Stimulated activated CD4-positive, alpha-beta T cell treated with anti-CD3 and anti-CD28 coated beads, Interleukin-4, amount 100 ng/mL, for 48 hours (primary cell): Measurements from ENCODE around the gene URAD.
A peak's percentile ranks its signal among the peaks of the same experiment; 100 is the strongest.
"Not testable (repeated sequence)": the region's sequence is repeated elsewhere in the genome, so short reads cannot be mapped to it uniquely, and the experiment has no call there.

Source experiments
- DNase-seq, 2 donors: peaks; one replicate each; pipeline ENCODE4 v3.0.0-alpha.2; 2020; ENCODE audit warnings: low read depth in 2 of 2

Gene URAD

GRCh38 chr13:27970382-27971235 is 17.9 kb downstream of the URAD start:
- no peak for DNase-seq

- DNase-seq, result no peak
Observed at GRCh38 chr13:27969866-27970229, 18.6 kb downstream of the URAD start.

- no peak for DNase-seq
Observed at GRCh38 chr13:27969082-27969865, 19.2 kb downstream of the URAD start, which contains the start of gene CDX2. Gene CDX2, minus strand, starts transcription at chr13:27969315. Its CDS starts 309 bp downstream, at chr13:27969006.

GRCh38 chr13:27968316-27969081 is 20.0 kb downstream of the URAD start:
- no peak for DNase-seq

DNA sequence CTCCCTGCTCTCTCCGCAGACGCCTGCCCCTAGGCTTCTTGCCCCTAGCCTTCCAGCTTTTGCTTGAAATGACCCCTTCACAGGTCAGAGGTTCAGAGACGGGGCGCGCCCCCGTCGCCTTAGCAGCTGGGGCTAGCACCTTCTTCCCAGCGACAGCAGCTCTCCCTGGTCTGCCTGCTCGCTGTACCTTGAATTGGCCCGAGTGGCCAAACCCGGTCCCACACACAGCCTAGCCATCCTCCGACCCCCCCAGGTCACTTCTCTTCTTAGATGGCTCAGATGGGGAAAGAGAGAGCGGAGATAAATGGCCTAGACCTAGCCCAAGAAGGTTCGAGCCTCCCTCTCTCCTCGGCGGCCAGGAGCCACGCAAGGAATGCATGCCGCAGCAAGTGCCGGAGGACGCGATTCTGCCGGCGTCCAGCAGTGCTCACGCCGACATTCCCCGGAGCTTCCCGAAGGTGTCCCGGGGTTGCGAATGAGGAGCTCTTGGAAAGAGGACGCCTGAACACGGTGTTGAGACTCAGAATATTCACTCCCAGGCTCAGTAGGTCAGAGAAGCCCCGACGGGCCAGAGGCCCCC is 20.7 kb downstream of the URAD start:
- no peak for DNase-seq

DNA sequence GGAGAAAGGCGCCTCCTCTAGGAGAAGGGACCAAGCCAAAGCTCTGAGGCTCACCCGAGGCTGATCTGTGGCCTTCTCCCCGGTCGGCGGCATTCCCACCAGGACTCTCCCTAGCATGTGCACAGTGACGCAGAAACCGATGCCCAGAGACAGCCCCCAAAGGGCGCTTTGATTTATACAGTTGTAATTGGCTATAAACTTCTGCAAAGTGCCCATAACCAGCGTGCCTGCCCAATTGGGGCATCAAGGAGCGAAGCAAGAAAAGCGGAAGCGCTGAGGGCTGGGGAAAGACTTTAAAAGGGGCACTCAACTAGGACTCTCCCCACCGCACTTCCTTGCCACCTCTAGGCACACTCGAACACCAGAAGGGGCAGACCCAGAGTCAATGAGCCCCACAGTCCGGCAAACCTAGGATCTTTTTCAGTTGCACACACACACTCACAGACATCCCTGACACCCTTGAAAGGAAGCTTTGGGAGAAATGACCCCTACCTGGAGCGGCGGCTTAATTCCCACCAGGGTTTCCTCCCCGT is 21.2 kb downstream of the URAD start:
- DNase-seq, result no peak

- no peak for DNase-seq
Observed at GRCh38 chr13:27966641-27967202, 21.8 kb downstream of the URAD start.

GRCh38 chr13:27965740-27966640 is 22.5 kb downstream of the URAD start:
- no peak for DNase-seq

DNA sequence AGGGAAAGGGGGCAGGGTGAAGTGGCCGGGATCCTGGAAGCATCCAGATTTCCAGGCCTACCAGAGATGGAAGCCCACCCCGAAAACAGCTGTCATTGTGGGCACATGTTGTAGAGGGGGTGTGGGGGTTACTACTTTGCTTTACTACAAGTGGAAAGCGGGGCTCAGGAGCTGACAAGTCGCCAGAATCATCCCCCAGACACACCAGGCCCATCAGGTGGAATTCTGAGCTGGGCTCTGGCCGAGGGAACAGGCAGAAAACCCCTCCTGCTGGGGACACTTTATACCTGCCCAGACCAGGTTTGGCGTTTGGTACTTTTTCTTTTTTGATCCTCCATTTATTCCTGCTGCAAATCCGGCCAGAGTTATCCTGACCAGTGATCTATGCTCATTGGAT is 23.2 kb downstream of the URAD start:
- no peak for DNase-seq

DNA sequence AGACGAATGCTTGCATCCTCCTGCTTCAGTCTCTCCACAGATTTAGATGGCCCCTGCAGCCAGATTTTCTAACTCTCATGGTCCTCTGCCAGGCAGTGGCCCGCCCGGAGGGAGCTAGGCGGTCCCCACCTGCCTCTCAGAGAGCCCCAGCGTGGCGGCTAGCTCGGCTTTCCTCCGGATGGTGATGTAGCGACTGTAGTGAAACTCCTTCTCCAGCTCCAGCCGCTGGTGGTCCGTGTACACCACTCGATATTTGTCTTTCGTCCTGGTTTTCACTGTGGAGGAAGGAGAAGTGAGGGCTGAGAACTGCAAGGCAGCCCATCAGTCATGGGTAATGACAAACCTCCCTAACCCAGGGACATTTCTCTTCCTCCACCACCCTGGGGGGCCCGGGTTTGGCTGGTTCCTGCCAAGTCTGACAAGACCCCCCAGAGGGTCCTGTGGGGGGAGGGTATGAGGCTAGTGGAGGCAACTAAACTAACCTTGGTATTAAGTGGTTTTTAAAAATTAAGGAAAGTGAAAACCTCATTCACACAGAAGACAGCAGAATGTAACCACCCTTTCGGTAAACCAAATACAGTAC is 23.7 kb downstream of the URAD start:
- no peak for DNase-seq

- DNase-seq, result not testable (repeated sequence)
Observed at GRCh38 chr13:27964206-27964605, 24.3 kb downstream of the URAD start.

GRCh38 chr13:27963491-27963890 is 25.0 kb downstream of the URAD start:
- DNase-seq, result no peak

GRCh38 chr13:27962982-27963381 is 25.5 kb downstream of the URAD start:
- no peak for DNase-seq

GRCh38 chr13:27962128-27962841 is 26.2 kb downstream of the URAD start:
- DNase-seq, result no peak

- DNase-seq, result no peak
Observed at GRCh38 chr13:27961227-27962085, 27.0 kb downstream of the URAD start.

DNA sequence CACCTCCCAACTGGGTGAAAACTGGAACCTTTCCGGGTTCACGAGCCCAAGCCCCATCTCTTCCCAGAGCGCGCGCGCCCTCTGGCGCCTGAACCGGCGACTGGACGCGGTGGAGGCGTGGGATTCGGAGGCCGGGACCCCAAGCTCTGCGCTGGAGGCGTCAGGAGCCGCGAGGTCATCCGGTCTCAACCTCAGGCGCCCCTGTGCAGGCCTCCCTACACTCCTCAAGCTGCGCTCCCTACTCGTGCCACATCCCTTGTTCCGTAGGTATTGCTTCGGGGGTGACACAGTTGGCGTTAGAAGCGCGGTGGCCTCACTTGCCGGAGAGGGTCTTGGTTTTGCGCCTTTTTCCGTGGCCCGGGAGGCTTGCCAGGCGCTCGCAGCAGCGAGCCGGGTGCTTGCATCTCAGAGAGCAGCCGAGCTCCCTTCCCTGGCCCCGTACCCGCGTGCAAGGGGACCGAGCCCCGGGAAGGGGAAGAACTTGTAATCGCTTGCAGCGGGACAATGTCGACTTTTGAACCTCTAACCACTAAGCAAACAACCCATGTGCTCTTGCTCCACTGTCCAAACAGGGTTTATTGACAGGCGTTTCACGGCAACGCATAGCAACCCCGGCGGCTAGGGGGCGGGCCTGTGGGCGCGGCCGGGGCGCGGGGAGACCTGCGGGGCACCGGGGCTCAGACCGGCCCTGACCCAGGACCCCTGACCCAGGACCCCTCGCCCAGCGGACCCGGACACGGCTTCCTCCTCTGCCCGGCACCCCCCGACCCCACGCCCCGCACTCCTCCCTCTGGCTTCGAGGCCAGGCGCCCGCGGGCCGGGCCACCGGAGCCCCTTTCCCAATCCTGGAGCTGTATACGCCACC is 27.9 kb downstream of the URAD start:
- DNase-seq, result peak in 1 of 2 donors; percentile 46

DNA sequence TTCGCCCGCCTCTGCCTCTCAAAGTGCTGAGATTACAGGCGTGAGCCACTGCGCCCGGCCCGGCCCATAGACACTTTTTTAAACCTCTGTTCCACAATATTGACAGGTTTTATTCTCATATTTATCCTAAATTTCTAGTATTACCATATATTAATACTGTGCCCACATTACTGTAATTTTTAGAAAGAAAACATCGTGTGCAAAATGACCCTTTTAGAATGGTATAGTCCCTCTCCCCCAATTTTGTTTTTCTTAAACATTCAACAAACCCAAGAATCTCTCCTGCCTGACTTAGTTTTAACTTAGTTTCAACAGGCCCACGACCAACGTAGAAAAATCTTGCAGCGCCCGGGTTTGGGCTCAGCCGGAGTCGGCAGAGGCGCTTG is 28.5 kb downstream of the URAD start:
- DNase-seq, result no peak
